Activated CD8-positive, alpha-beta memory T cell treated with anti-CD3 and anti-CD28 coated beads, Interleukin-2, amount 50 U/mL, for 1 hour (primary cell): ENCODE results near the gene COL4A2.

Source experiments
- DNase-seq: peaks from one replicate; pipeline ENCODE4 v3.0.0-alpha.2; 2020; ENCODE audit errors: extremely low read depth

Gene COL4A2

DNA sequence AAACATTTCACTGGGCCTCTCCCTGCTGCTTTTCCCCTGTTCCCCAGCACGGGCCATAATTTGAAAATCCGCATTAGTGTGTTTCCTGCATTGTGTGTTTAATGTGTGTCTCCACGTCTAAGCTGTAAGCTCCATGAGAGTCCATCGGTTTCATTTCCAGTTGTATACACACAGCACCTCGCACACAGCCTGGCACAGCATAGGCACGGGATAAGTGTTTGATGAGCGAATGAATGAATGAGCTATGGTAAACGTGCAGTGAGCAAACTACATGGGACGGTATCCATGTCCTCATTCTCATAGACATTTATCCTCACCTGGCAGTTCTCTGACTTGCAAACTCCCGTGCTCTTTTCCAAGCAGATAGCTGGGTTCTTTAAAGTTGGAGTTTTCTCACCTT, 148.4 kb downstream of the COL4A2 start:
- DNase-seq = no peak

DNA sequence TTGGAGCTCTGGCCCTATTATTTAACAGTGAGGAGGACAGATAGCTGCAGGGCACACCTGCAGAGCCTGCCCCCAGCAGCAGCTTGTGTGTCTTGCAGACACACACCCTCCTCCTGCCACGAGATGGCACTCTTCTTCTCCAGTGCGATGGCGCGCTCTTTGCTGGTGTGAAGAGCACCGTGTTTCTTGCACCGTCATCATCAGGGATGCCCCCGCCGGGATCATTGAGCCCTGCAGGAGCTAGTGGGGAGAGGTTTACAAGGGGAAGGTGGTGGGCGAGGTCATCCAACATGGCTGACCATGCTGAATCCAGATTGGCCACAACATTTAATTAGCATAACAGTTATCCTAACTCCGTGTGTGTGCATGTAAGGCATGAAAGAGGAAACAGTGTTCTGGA, 148.9 kb downstream of the COL4A2 start:
- DNase-seq = peak; percentile 7

DNA sequence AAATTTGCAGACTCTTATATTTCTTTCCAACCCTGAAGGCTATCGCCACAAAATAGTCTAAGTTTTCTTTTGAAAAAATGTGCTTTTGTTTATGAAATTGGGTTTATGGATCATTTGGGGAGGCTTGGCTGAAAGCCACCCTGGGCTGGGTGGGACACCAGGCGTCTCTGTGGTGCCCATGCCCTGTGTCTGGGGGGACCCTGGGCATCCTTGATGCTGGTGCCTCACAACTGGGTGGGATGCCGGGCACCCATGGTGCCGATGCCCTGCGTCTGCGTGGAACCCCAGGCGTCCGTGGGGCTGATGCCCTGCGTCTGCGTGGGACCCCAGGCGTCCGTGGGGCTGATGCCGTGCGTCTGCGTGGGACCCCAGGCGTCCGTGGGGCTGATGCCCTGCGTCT, 149.5 kb downstream of the COL4A2 start:
- no peak for DNase-seq

DNA sequence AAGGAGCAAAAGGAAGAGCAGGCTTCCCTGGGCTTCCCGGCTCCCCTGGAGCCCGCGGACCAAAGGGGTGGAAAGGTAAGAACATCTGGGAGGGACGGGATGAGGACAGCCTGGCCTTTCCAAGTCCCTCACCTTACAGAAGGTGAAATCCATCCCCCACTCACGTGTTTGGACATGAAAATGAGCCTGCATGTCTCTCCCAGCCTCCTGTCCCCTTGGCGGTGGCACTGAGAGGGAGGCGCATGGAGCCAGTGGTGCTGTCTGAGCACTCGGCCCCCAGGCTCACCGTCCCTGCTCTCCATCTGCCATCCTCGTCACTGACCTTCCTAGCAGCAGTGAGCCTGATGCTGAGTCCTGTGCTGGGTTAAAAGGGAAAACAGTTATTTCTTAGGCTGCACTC, 150.3 kb downstream of the COL4A2 start:
- no peak for DNase-seq

DNA sequence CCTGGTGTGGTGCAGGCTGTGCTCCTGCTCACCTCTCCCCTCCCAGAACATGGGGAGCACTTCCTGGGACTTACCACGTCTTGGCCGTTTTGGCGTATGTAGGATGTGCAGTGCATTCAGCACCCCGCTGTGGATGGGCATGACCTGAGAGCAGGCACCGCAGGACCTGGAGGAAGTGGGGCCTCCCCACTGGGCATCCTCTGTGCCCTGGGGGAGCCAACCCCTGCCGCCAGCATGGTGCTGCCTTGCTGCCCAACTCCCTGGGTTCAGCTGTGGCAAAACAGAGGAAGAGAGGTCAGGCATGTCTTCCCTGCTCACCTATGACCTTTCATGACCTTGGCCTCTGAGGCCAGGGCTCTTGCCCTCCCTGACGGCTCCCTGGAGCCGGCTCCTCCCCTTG, 150.9 kb downstream of the COL4A2 start:
- no peak for DNase-seq

DNA sequence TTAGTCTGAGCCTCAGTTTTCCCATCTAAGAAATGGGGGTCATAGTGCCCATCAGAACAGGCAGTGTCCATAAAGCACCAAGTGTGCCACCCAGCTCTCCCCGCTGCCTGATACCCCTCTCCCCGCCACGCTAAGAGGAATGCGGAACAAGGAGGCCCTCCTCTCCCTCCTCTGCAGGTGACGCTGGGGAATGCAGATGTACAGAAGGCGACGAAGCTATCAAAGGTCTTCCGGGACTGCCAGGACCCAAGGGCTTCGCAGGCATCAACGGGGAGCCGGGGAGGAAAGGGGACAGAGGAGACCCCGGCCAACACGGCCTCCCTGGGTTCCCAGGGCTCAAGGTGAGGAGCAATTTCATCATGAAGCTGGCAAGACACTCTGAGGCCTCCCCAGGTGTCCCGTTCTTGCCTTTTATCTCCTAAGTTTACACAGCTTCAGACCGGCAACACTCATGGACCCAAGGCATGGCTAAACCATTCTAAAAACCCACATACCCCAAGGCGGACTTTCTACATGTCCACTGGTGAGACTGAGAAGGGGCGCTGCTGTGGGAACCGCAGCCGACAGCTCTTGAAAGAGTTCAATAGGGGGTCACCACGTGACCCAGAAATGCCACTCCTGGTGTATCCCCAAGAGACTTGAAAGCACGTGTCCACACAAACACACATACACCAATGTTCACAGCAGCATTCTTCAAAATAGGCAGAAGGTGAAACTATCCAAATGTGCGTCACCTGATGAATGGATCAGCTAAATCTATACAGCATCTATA, 151.7 kb downstream of the COL4A2 start:
- no peak for DNase-seq

DNA sequence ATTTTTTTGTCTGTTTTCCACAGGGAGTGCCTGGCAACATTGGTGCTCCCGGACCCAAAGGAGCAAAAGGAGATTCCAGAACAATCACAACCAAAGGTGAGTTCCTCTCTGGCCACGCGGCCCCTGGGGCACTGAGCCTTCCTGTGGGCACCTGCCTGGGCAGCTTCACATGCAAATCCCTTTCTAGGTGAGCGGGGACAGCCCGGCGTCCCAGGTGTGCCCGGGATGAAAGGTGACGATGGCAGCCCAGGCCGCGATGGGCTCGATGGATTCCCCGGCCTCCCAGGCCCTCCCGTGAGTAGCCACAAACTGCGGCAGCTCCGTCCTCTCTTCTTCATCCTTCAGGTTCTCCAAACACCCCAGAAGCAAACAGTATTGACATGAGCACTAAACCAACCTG, 155.0 kb downstream of the COL4A2 start:
- no peak for DNase-seq

DNA sequence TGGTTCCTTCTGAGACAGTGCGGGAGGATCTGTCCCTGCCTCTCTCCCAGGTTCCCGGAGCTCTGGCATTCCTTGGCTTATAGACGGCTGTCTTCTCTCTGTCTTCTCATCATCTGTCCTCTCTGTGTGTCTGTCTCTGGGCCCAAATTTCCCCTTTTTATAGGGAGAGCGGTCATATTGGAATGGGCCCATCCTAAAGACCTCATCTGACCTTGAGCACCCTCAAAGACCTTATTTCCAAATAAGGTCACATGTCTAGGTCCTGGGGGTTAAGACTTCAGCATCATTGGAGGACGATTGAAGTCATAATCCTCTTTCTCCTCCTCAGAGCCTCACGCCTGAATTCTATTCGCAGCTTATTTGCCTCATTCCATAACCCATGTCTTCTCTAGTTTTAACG, 156.1 kb downstream of the COL4A2 start:
- no peak for DNase-seq

DNA sequence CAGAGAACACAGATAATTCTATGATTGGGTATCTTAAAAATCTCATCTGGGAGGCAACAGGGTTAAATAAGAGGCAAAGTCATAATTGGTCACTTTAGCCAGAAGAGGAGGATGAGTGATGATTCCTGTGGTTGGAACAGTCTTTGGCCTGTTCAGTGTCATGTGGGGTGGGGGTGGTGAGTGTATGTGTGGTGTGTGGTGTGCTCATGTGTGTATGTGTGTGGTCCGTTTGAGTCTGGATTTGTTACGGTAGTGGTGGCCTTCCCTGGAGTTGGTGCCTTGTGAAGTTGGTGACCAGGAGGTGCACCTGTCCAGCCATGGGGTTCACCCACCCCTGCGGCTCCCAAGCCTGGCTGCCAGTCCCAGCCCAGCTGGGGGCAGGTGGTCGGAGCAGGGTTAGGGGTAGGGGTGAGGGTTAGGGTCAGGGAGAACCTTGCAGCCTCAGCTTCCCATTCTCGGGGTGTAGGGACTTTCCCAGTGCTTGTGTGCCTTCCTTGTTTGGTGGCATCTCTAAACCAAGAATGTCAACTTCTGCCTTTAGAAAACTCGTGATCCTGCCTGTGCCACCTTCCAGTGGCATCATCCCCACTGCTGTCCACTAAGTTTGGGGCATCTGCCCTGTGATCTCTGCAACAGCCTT, 156.9 kb downstream of the COL4A2 start:
- no peak for DNase-seq

DNA sequence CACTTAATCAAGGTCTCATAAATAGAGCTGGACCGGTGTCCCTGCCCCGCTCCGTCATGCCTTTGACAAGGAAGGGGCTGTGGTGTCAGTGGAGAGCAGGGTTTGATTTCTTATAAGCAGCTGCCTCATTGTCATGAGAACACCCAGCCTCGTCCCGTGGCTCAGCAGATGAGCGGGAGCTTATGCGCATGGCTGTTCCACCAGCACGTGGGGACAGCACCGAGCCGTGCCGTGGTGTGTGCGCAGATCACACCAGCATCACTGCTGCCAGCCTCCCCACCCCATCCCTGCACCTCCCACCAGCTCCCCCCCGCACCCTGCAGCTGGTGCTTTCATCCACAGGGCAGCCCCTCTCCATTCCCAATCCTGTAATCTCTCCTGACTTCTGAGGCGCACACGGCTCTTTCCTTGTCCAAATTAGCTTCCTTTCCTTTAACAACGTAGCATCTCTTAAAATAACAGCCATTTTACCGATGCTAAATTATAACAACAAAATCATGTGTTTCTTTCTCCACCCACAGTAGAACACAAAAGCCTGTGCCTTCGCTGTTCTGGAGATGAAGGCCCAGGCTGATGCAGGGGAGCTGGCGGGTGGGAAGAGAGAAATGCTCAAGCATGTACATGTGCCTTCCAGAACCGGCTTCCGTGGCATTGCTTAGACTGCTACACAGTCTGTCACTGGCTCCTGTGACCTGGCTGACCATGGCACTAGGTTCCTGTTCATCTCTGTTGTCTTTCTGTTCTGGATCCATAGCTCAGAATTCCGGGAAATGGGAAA, 157.7 kb downstream of the COL4A2 start:
- DNase-seq = no peak

DNA sequence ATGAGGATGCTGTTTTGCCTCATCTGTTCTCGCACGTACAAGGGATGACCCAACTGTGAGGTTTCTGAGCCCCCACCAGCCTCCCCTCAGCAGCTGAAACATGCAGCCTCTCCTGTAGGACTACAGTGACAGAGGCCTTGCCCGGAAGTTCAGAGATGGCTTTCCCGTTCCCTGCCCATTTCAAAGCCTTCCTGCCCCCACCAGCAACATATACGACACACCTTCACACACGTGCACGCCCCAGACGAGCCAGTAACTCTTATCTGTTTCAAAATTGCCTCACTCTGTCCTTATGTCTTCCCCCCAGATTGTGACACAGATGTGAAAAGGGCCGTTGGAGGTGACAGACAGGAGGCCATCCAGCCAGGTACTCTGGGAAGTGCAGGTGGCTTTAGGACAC, 158.6 kb downstream of the COL4A2 start:
- no peak for DNase-seq

DNA sequence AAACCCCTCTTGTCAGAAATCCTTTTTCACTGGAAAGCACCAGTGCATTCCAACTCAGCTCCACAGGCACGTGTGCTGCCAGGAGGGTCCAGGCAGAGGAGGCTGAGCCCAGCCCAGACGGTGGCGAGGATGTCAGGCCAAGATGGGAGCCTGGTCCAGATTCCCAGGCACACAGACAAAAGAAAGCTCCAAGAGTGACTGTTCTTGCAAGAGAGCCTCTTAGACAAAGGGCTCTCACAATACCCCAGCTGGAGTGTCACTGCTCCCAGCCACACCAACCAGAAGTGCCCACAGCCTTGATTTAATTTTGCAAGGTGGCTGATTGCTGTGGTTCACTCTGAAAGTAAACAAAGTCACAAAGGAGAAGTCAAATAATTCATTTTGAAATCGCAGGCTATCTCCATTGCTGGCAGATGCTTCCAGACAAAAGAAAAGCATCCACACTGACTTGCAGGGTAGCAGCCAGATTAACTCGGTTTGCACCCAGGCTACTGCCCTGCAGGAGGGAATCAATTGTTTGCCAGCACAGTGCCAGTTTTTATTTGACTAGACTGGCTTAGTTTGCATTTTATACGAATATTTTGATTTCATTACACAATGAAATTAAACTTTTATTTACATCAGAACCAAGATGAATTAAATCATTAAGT, 159.3 kb downstream of the COL4A2 start:
- no peak for DNase-seq

DNA sequence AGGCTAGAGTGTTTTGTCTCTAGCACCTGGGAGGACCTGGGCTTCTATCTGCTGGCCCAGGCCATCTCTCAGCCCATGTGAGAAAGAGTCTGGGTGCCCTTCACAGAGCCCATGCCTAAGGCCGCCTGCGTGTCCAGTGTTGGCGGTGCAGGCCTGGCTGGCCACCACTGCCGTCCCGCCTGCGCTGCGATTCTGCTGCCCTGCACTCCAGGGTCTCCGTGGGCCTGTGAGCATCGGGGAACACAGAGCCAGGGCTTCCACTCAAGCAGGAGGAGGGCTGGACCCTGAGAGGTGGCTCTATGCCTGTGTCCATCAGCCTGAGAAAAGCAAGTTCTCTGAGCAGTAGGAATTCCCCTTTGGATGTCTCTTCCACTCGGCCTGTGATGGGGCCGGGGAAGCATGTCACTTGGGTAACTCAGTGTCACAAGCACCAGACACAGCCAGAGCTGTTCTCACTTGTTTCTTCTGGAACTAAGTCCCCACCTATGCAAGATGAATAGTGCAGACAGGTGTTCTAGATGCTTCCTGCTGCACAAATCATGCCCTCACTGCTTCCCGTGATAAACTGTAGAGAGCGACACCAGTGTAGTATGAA, 160.5 kb downstream of the COL4A2 start:
- no peak for DNase-seq

DNA sequence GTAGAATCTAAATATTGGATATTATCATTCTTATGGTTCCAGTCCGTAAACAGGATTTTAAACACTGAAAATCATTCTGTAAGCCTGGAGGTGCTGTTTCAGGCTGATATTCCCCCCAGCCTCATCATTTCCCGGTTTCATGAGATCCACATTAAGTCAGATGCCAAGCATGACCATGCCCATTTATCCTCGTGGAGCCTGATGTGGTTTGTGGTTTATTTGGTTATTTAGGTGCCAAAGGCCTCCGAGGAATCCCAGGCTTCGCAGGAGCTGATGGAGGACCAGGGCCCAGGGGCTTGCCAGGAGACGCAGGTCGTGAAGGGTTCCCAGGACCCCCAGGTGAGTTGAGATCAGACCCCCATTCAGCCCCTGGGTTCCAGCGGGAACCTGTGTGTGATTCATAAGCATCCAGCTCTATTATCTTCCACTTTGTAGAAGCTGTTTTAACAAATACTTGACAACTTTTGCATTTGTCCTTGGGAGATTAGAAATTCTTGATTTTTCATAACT, 162.0 kb downstream of the COL4A2 start:
- no peak for DNase-seq

DNA sequence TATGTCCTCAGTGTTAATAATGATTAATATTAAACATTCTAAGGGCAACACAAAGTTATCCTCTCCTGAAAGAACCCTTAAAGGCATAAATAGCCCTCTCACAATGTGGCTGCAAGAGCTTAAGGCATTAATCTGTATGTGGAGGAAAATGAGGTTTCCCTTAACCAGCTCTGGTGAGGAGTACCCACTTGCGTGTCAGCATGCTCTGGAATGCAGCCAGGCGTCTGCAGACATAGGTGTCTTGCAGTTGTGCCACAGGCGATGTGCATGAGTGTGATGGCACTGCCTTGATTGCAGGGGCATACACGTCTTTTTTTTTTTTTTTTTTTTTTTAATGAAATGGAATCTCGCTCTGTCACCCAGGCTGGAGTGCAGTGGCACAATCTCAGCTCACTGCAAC, 162.5 kb downstream of the COL4A2 start:
- no peak for DNase-seq

DNA sequence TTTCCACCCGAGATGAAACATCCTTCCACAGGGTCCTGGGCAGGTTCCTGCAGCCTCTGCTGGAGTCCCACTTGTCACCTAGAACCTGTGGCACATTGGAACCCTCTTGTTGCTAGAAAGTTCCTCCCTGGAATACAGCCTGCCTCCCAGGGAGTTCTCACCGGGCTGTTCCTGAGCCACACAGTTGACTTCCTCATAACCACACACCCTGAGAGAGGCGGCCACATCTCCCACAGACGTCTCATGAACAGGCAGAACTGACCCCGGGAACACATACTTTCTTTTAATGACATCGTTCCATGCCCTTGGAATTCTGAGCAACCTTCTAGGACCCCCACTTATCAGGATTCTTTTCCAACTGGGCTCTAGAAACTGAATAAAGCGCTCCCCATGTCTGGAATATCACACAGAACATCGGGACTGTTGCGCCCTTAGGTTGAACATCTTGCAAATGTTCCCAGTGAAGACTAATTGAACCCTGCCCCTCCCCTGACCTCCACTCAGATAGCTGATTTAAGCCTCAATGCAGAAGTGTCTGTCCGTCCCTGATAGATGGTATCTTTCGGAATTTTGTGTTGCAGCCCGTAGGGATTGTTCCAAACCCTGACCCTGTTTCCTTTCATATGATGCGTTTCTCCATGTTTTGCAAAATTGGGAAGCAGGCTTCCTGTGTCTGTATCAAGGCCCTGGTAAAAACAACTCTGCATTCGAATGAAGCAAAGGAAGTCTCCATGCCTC, 163.4 kb downstream of the COL4A2 start:
- no peak for DNase-seq

DNA sequence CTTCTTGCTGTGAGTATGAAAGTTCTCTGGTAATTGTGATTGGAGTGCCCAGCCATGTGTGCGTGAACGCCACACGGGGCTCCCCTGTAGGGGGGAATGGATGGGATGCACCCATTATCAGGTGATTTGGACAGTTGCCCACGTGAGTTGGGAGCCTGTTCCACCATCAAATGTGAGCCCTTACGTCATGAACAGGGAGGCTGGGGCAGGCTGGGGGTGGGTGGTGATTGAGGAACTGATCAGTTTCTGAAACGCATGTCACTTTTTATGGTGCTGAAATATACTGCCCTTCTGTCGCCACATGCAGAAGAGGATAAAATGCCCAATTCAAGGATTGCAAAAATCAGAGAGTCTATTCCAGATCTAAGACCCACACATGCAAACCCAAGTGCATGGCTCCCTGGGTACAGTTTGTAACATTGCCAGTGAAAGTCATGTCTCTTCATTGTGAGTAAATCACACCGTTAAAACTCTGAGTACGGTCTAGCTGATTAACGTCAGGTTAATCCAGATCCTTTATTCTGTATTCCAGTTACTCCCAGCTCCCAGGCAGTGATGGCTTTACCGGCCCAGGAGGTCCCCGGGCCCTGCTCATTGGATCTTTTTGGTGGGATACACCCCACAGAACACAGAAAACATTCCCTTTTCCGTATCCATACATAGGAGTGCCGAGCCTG, 164.2 kb downstream of the COL4A2 start:
- no peak for DNase-seq

DNA sequence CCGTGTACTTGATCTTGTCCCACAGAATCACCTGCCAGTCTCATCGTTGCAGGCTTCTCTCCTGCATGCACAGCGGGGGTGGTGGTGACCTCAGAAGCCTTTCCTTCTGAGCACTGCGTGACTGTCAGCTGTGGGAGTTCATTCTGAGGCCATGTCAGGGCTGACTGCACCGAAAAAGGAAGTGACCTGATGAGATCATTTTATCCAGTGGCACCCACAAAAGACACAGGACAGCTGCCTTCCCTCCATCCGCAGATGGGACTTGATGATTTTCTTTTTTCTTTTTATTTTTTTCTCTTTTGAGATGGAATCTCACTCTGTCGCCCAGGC, 164.7 kb downstream of the COL4A2 start:
- DNase-seq = no peak

DNA sequence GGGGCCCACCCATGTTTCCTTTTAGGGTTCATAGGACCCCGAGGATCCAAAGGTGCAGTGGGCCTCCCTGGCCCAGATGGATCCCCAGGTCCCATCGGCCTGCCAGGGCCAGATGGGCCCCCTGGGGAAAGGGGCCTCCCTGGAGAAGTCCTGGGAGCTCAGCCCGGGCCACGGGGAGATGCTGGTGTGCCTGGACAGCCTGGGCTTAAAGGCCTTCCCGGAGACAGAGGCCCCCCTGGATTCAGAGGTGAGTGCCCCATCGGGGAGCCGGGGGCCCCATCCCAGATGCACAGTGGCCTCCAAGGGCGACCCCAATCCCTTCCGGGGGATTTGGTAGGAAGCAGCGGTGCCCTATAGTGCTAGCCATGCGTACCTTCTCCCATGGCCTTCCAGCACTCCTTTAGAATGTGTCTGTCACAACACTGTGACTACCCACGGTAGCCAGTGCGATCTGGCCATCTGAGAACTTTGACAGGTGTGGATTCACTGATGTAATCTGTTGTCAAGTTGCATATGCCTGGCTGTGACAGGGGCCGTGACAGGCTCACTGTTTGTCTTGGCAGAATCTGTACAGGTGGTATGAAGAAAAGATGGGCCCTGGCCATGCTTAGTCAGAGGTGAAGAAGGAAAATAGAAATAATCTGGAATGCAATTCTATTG, 165.9 kb downstream of the COL4A2 start:
- no peak for DNase-seq

DNA sequence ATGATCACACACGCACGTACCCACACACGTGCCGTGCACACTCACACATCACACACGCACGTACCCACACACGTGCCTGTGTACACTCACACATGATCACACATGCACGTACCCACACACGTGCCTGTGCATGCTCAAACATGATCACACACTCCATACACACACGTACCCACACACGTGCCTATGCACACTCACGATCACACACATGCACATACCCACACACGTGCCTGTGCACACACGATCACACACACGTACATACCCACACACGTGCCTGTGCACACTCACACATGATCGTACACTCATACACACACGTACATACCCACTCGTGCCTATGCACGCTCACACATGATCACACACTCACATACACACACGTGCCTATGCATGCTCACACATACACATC, 167.6 kb downstream of the COL4A2 start:
- DNase-seq = no peak
